ENCODE results near the gene GSTA2. TPM values are rescaled to one million over a fixed set of nuclear protein-coding genes. Genes with fewer than 3 reads are reported as not detected.
"Not testable (repeated sequence)": the region's sequence is repeated elsewhere in the genome, so short reads cannot be mapped to it uniquely, and the experiment has no call there.

GSTA2 gene
- total RNA-seq (1 to 10 TPM in 1 of 2 donors, not detected in 1; 2.7 TPM), polyA plus RNA-seq (ENCODE audit: insufficient read length in 6 of 6) (under 1 TPM in 1 of 6 donors, not detected in 5; 0.13 TPM)
- long read RNA-seq, donor 1, result 0 reads
- long read RNA-seq, donor 2, result 0 reads
- long read RNA-seq, donor 3, result 0 reads
- long read RNA-seq, donor 4, result 0 reads
- long read RNA-seq, donor 5, partial matches to known transcripts, result 0 of 1 reads
- long read RNA-seq, donor 5, other reads (novel, unspliced or antisense), result 0 of 1 reads
- long read RNA-seq, donor 6, result 0 reads
- long read RNA-seq, donor 7, result 0 reads
- long read RNA-seq, donor 8, result 0 reads
- long read RNA-seq, donor 9, result 0 reads
- long read RNA-seq, donor 10, transcript GSTA2-201 (7 exons, 1,313 nt), result major isoform, 5 of 6 reads
- long read RNA-seq, donor 10, partial matches to known transcripts, result 0 of 6 reads
- long read RNA-seq, donor 10, other reads (novel, unspliced or antisense), result 1 of 6 reads
- long read RNA-seq, donor 11, result 0 reads
- long read RNA-seq, donor 12, result 0 reads

- DNase-seq; intact Hi-C loops (cut with DNase I); ATAC-seq; H3K9me3 ChIP-seq; H3K4me3 ChIP-seq; H3K27me3 ChIP-seq; H3K4me1 ChIP-seq; H3K36me3 ChIP-seq; H3K27ac ChIP-seq: not testable (repeated sequence)
Measured at GRCh38 chr6:52763322-52763916, at the start of gene GSTA2. Gene GSTA2 (minus strand): TSS chr6:52763475. CDS start chr6:52757947, 5,528 bp downstream.

GRCh38 chr6:52809777-52810176, 46.5 kb upstream of the GSTA2 start:
- H3K27ac ChIP-seq; H3K27me3 ChIP-seq; H3K4me1 ChIP-seq; H3K36me3 ChIP-seq; DNase-seq; H3K4me3 ChIP-seq; intact Hi-C loops (cut with DNase I); ATAC-seq; H3K9me3 ChIP-seq: not testable (repeated sequence)

- Histone ChIP-seq H3K9me3 (no peaks in the 10 kb centered on the region), H3K27ac (no peak overlapping the region), H3K4me1 (no peaks in the 10 kb centered on the region), H3K36me3 (no peaks in the 10 kb centered on the region), H3K27me3 (no peaks in the 10 kb centered on the region), H3K4me3 (no peak overlapping the region)
- no peak for DNase-seq
- no peak for TF ChIP-seq CTCF (IDR thresholded peaks at IDR 0.05)
- no peak for ATAC-seq
- intact Hi-C loops (cut with DNase I), result no loop called here
Measured at GRCh38 chr6:52808660-52809059, 45.4 kb upstream of the GSTA2 start.

GRCh38 chr6:52803668-52804255, 40.5 kb upstream of the GSTA2 start, which contains the start of gene GSTA1:
Gene GSTA1 (minus strand): TSS chr6:52803816. CDS start chr6:52799267, 4,549 bp downstream.
- H3K4me3 ChIP-seq; intact Hi-C loops (cut with DNase I); H3K36me3 ChIP-seq; H3K4me1 ChIP-seq; DNase-seq; H3K9me3 ChIP-seq; H3K27ac ChIP-seq; H3K27me3 ChIP-seq; ATAC-seq: not testable (repeated sequence)

- TF ChIP-seq CTCF (IDR thresholded peaks at IDR 0.05), result no peak
- Histone ChIP-seq H3K27ac (no peak overlapping the region), H3K9me3 (no peaks in the 10 kb centered on the region), H3K36me3 (no peaks in the 10 kb centered on the region), H3K27me3 (no peaks in the 10 kb centered on the region), H3K4me3 (no peak overlapping the region), H3K4me1 (no peaks in the 10 kb centered on the region)
- DNase-seq (no peak), ATAC-seq (no peak)
- intact Hi-C loops (cut with DNase I), result no loop called here
Measured at GRCh38 chr6:52802806-52803205, 39.5 kb upstream of the GSTA2 start.

- no peaks in the 10 kb centered on the region for H3K9me3 ChIP-seq
- no peak for DNase-seq
- no peak for ATAC-seq
- H3K27me3 ChIP-seq, result no peaks in the 10 kb centered on the region
- H3K4me3 ChIP-seq, result no peak overlapping the region
- H3K36me3 ChIP-seq, result no peaks in the 10 kb centered on the region
- H3K4me1 ChIP-seq, result no peaks in the 10 kb centered on the region
- TF ChIP-seq CTCF (IDR thresholded peaks at IDR 0.05), result no peak
- no peak overlapping the region for H3K27ac ChIP-seq
- intact Hi-C loops (cut with DNase I), result no loop called here
Measured at GRCh38 chr6:52801188-52801841, 38.0 kb upstream of the GSTA2 start.

GRCh38 chr6:52799272-52799671, 36.0 kb upstream of the GSTA2 start:
- ATAC-seq; H3K9me3 ChIP-seq; DNase-seq; H3K36me3 ChIP-seq; H3K27me3 ChIP-seq; H3K4me3 ChIP-seq; H3K27ac ChIP-seq; intact Hi-C loops (cut with DNase I); H3K4me1 ChIP-seq: not testable (repeated sequence)

- DNase-seq; H3K27me3 ChIP-seq; H3K9me3 ChIP-seq; H3K4me3 ChIP-seq; H3K4me1 ChIP-seq; H3K36me3 ChIP-seq; intact Hi-C loops (cut with DNase I); ATAC-seq; H3K27ac ChIP-seq: not testable (repeated sequence)
Measured at GRCh38 chr6:52794366-52794765, 31.1 kb upstream of the GSTA2 start.
